Panc1 (cell line): ENCODE results near the gene CD84. TPM values are rescaled to one million over a fixed set of nuclear protein-coding genes. Genes with fewer than 3 reads are reported as not detected.

Experiments
- ATAC-seq: fragments of 200-7000 bp; cut with Tn5 transposase; 2 replicates; pipeline ENCODE4 v1.9.1; 2020; ENCODE audit warnings: mild to moderate bottlenecking, moderate library complexity
- BruUV-seq: library from RNA; stranded (reverse); fragments of 400-500 nt; replicated peaks from 2 replicates; lab custom pipeline; 2021; lab: Mats Ljungman, UMichigan
- CTCF ChIA-PET: fragments of 300-600 bp; sonication (Branson Sonifier 250); formaldehyde crosslinking; loops from one replicate; lab custom pipeline; 2022; ENCODE audit warnings: antibody characterized with exemption; lab: Charles Lee
- POLR2A ChIA-PET: fragments of 300-600 bp; sonication (Branson Sonifier 250); formaldehyde crosslinking; loops from one replicate; lab custom pipeline; 2022; ENCODE audit warnings: antibody characterized with exemption; lab: Charles Lee
- DNase-seq: peaks from one replicate; pipeline ENCODE4 v3.0.0-alpha.2; 2010; ENCODE audit warnings: low read depth, low spot score
- H3K27ac ChIP-seq: 2 replicates; pipeline ENCODE4 v1.5.1; 2011; ENCODE audit warnings: mild to moderate bottlenecking, low read length, inconsistent platforms
- H3K27me3 ChIP-seq: fragments of 200-500 bp; sonication (Bioruptor generic); 2 replicates; pipeline ENCODE4 v1.6.0; 2014; ENCODE audit warnings: low read length, inconsistent platforms; ENCODE audit not compliant: control insufficient read depth, insufficient read depth
- H3K36me3 ChIP-seq: fragments of 200-500 bp; sonication (Bioruptor generic); 2 replicates; pipeline ENCODE4 v1.5.1; 2014; ENCODE audit warnings: inconsistent platforms, mild to moderate bottlenecking, low read length, moderate library complexity; ENCODE audit not compliant: control insufficient read depth, insufficient read depth
- H3K4me1 ChIP-seq: 2 replicates; pipeline ENCODE4 v1.5.1; 2011; ENCODE audit warnings: inconsistent platforms, mild to moderate bottlenecking, low read length, moderate library complexity; ENCODE audit not compliant: control insufficient read depth, insufficient read depth
- H3K4me3 ChIP-seq, 2 experiments: 2 replicates each; pipeline ENCODE4 v1.5.1; 2011 to 2012; ENCODE audit warnings: low read depth in 2 of 2, low read length in 2 of 2, mild to moderate bottlenecking in 2 of 2, inconsistent platforms in 1 of 2, moderate library complexity in 1 of 2
- H3K9me3 ChIP-seq: fragments of 200-500 bp; sonication (Bioruptor generic); 2 replicates; pipeline ENCODE4 v1.5.1; 2014; ENCODE audit warnings: low read depth, mild to moderate bottlenecking, inconsistent platforms, low read length, moderate library complexity; ENCODE audit not compliant: control insufficient read depth, insufficient read depth
- POLR2AphosphoS5 ChIP-seq: IDR thresholded peaks from 2 replicates; pipeline ENCODE4 v1.6.1; 2012; ENCODE audit warnings: mild to moderate bottlenecking, low read depth, low read length, moderate library complexity
- SIN3A ChIP-seq: IDR thresholded peaks from 2 replicates; pipeline ENCODE4 v1.6.1; 2012; ENCODE audit warnings: low read depth, mild to moderate bottlenecking, low read length, moderate library complexity, borderline replicate concordance; ENCODE audit not compliant: insufficient read depth
- TCF7L2 ChIP-seq: IDR thresholded peaks from 2 replicates; pipeline ENCODE4 v1.6.1; 2011; ENCODE audit warnings: mild to moderate bottlenecking, low read depth, low read length, inconsistent platforms
- in situ Hi-C: cut with HindIII; loops from 2 replicates; pipeline ENCODE4 v1.10.0; 2016; ENCODE audit warnings: low sequenced_read_pairs, low pct_unique_long_range_greater_than_20kb
- intact Hi-C: fragments of 100-400 bp; cut with micrococcal nuclease; formaldehyde crosslinking; loops from one replicate; pipeline ENCODE4 v1.10.0; 2022; ENCODE audit not compliant: unreplicated experiment
- total RNA-seq: library from RNA; stranded (reverse); gene quantifications from one replicate; pipeline ENCODE4 v1.2.1, GENCODE V29; 2021; ENCODE audit not compliant: unreplicated experiment
- TF ChIP-seq, protein P1 (sequence below), 2 experiments: IDR thresholded peaks; 2 replicates each; pipeline ENCODE4 v1.6.1; 2011 to 2012; ENCODE audit warnings: low read depth in 2 of 2, control low read depth in 1 of 2, low read length in 1 of 2, mild to moderate bottlenecking in 1 of 2, moderate library complexity in 1 of 2; ENCODE audit not compliant: insufficient read depth in 1 of 2
- TF ChIP-seq, protein P2 (sequence below): fragments of 450-650 bp; IDR thresholded peaks from 2 replicates; pipeline ENCODE4 v1.5.1; 2017; ENCODE audit warnings: mild to moderate bottlenecking

Gene CD84
- total RNA-seq, 1 experiment from 2014 or later: 0.26 TPM

DNA sequence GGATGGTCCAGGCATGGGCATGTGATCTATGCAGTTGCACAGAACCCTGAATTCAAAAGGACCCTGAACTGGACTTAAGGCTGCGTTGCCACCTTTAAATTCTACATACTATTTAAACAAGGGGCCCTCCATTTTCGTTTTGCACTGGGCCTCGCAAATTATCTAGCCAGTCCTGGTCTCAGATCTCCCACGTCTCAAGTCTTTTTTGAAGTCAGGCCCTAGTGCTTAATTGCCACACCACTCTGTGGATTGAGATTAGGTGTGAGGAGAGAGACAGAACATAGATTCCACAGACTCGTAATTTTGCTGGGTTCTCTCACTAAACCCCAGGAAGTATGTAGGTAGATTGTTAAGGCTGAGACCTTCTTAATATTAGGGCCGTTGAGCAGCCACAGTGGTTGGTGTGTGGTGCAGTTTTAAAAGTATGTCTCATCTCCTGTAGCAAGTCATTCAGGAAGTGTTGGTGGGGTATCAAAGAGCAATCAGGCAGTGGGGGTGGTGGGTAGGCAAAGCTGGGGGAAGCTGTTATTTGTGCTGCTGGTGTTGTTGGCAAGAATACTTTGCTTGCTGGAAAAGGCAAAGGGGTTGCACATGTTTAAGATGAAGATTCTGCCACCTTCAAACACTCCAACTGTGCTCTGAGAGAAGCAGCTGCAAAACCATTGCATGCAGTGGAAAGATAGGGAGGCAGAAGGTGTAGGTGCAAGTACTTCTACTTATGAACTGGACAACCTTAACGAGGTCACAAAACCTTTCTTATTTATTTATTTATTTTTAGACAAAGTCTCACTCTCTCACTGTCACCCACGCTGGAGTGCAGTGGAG is 11.2 kb downstream of the CD84 start:
- Histone ChIP-seq H3K4me1 (no peaks in the 10 kb centered on the region), H3K27ac (no peak overlapping the region), H3K36me3 (no peaks in the 10 kb centered on the region), H3K4me3 (no peak overlapping the region), H3K27me3 (no peaks in the 10 kb centered on the region), H3K9me3 (no peaks in the 10 kb centered on the region)
- in situ Hi-C loops: no loop called here
- TF ChIP-seq, protein P1, sequence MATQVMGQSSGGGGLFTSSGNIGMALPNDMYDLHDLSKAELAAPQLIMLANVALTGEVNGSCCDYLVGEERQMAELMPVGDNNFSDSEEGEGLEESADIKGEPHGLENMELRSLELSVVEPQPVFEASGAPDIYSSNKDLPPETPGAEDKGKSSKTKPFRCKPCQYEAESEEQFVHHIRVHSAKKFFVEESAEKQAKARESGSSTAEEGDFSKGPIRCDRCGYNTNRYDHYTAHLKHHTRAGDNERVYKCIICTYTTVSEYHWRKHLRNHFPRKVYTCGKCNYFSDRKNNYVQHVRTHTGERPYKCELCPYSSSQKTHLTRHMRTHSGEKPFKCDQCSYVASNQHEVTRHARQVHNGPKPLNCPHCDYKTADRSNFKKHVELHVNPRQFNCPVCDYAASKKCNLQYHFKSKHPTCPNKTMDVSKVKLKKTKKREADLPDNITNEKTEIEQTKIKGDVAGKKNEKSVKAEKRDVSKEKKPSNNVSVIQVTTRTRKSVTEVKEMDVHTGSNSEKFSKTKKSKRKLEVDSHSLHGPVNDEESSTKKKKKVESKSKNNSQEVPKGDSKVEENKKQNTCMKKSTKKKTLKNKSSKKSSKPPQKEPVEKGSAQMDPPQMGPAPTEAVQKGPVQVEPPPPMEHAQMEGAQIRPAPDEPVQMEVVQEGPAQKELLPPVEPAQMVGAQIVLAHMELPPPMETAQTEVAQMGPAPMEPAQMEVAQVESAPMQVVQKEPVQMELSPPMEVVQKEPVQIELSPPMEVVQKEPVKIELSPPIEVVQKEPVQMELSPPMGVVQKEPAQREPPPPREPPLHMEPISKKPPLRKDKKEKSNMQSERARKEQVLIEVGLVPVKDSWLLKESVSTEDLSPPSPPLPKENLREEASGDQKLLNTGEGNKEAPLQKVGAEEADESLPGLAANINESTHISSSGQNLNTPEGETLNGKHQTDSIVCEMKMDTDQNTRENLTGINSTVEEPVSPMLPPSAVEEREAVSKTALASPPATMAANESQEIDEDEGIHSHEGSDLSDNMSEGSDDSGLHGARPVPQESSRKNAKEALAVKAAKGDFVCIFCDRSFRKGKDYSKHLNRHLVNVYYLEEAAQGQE (IDR thresholded peaks at IDR 0.05; ENCODE audit: insufficient read depth in 1 of 2, low read depth in 2 of 2, low read length in 1 of 2): no peak
- no TSS peak for BruUV-seq
- ATAC-seq: no peak
- DNase-seq: no peak
- ChIA-PET CTCF (no interaction called here), POLR2A (no interaction called here)
- intact Hi-C loops: no loop called here

DNA sequence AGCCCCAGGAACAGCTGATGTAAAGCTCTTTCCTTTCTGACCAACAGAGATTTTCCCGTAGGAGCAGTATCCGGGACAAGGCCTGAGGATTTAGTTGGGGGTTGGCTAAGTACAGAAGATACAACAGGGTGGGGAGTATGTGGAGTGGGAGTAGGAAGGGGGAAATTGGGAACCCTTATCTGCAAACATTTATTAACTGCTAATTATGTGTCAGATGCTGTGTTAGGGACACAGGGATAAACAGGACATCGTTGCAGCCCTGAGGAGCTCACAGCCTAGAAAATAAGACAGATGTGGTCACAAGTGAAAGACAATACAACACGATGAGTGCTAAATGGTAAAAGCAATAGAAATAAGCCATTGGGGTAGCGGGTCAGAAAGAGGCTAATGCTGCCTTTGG is 12.0 kb downstream of the CD84 start:
- in situ Hi-C loops (no loop called here), intact Hi-C loops (no loop called here)
- no peaks in the 10 kb centered on the region for H3K9me3 ChIP-seq
- H3K27ac ChIP-seq: no peak overlapping the region
- TF ChIP-seq, protein P1 (IDR thresholded peaks at IDR 0.05; ENCODE audit: insufficient read depth in 1 of 2, low read depth in 2 of 2, low read length in 1 of 2): no peak
- no peak for TF ChIP-seq TCF7L2
- no peak for TF ChIP-seq POLR2AphosphoS5
- no peak for TF ChIP-seq SIN3A
- TF ChIP-seq, protein P2, sequence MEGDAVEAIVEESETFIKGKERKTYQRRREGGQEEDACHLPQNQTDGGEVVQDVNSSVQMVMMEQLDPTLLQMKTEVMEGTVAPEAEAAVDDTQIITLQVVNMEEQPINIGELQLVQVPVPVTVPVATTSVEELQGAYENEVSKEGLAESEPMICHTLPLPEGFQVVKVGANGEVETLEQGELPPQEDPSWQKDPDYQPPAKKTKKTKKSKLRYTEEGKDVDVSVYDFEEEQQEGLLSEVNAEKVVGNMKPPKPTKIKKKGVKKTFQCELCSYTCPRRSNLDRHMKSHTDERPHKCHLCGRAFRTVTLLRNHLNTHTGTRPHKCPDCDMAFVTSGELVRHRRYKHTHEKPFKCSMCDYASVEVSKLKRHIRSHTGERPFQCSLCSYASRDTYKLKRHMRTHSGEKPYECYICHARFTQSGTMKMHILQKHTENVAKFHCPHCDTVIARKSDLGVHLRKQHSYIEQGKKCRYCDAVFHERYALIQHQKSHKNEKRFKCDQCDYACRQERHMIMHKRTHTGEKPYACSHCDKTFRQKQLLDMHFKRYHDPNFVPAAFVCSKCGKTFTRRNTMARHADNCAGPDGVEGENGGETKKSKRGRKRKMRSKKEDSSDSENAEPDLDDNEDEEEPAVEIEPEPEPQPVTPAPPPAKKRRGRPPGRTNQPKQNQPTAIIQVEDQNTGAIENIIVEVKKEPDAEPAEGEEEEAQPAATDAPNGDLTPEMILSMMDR: no peak
- H3K4me1 ChIP-seq: no peaks in the 10 kb centered on the region
- no TSS peak for BruUV-seq
- H3K4me3 ChIP-seq: no peak overlapping the region
- ChIA-PET CTCF (no interaction called here), POLR2A (no interaction called here)
- H3K27me3 ChIP-seq: no peaks in the 10 kb centered on the region
- DNase-seq: no peak
- no peak for ATAC-seq
- H3K36me3 ChIP-seq: no peaks in the 10 kb centered on the region
